GM21529 (cell line): ENCODE results near the gene FASLG.

Experiments used
- ATAC-seq: cut with Tn5 transposase; IDR thresholded peaks from one replicate; pipeline ENCODE4 v1.9.1; 2021; ENCODE audit not compliant: unreplicated experiment

Gene FASLG

DNA sequence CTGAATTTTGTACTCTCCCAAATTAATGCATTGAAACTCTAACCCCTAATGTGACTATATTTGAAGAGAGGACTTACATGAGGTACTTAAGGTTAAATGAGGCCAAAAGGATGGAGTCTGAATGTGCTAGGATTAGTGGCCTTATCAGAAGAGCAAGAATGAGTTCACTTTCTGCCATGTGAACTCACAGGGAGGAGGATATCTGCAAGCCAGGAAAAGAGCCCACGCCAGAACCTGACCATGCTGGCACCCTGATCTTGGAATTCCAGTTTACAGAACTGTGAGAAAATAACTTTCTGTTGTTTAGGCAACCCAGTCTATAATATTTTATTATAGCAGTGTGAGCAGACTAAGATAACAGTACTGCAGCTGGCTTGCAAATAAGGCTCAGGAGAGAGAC is 12.2 kb upstream of the FASLG start:
- no peak for ATAC-seq

GRCh38 chr1:172647110-172647564 is 11.8 kb upstream of the FASLG start:
- ATAC-seq: no peak

DNA sequence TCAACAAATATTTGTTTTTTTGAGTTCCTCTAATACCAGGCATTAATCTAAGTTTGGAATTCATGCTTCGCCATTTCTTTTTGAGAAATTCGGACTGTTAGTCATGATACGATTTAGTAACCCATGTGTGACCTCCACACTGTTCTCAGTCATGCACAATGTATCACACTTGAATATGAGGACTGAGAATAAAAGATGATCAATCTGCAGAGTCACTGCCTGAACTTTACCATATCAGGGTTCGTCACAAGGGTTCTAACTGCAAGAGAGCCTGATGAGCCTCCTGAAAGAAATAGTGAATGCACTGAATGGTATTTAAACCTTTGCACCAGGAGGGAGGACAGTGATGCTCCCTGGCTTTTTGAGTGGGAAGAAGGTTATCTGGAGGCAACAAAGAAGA is 10.9 kb upstream of the FASLG start:
- no peak for ATAC-seq

DNA sequence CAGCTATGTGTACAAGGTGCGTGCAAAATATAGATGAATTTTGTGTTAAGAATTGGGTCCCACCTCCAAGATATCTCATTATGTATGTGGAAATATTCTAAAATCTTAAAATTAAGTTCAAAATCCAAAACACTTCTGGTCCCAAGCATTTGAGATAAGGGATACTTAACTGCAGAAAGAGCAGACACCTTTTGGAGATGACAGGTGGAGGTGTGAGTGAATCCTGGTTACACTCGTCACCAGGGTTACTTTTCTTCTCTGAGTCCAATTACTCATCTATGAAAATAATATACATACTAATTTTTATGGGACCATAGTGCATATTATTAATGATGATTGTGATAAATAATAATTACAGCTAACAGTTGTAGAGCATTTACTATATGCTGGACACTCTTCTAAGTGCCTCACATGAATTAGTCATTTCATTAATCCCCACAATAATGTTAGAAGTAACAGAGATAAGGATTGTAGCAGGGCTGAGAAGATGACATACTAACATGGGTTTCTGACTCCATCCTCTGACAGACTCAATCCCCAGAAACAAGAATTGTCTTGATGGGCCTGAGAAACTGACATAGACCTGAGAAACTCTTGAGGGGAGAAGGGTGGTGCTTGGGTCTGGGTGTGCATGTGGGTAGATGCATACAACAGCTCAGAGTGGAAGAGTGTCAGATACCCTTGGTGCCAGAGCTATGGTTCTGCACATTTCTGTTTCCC is 8.3 kb upstream of the FASLG start:
- no peak for ATAC-seq

DNA sequence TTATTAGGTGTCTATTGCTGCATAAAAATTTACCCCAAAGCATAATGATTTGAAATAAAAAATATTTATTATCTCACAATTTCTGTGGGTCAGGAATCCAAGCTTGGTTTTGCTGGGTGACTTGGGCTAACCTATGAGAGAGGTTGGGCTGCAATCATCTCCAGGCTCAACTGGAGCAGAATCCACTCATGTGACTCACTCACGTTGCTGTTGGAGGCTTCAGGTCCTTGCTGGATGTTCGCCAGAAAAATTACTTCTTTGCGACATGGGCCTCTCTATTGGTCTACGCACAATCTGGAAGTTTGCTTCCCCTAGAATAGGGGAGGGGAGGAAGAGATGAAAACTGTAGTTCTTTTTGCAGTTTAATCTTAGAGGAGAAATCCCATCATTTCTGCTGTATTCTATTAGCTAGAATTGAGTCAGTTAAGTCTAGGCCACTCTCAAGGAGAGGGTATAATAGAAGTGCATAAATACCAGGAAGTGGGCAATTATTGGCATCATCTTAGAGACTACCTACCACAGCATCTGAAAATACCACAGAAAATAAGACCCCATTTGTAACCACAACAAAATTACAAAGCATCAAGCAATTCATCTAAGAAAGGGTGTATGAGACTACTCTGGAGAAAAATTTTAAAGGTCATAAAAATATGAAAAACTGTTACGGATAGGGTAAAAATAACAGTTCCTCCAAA is 5.7 kb upstream of the FASLG start:
- ATAC-seq: no peak

DNA sequence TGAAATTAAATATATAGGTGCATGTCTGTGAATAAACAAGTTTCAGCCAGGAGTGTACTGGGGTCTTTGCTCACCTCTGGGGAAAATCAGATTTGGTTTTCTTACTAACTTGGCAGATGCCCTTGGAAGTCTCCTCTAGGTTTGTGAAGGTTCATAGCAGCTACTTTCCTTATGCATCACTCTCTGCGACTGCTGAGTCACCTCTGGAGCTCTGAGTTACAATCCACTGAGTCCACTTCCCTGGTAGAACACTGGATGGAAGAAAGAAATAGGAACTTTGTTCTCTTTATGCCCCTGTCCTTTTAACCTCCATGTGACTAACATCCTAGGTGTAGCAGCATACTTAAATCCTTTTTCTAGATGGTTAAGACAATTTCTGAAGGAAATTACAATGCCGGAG is 4.4 kb upstream of the FASLG start:
- no peak for ATAC-seq

DNA sequence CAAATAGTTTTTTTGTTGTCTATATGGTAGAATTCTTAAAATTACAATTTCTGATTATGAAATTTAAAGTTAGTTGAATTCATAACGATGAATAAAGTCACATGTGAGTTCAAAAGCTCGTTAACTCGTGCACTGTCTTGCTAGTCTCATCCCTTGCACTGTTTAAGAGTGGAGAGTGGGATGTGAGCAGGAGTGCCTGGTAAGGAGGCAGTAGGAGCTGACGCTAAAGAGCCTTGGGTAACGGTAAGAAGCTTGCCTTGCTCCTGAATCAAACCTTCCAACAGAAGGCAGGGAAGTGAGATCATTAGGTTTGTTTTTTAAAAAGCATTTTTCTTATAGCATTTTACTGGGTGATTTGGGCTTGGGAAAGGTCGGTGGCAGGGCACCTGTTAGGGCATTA is 2.3 kb upstream of the FASLG start:
- ATAC-seq: no peak

GRCh38 chr1:172657586-172657985 is 1.3 kb upstream of the FASLG start:
- no peak for ATAC-seq

DNA sequence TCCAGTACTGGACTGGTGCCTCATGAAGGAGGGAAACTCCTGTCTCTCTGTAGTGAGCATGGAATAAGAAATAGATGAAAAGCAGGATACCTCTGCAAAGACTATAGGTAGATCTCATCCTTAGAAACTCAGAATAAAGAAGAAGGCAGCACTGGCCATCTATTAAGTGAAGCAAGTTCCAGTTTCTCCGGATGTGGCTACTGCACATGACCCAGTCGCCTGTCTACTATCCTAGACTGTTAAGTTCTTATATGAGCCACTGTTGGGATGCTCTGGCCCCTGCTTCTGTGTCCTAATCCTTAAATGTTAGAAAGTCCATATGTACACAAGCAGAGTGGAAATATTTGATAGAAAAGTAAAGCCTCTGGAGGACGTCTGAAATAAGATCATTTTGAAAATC is 2.2 kb downstream of the FASLG start:
- no peak for ATAC-seq

- ATAC-seq: peak; percentile 94
Observed at GRCh38 chr1:172662464-172663109, 3.7 kb downstream of the FASLG start.

DNA sequence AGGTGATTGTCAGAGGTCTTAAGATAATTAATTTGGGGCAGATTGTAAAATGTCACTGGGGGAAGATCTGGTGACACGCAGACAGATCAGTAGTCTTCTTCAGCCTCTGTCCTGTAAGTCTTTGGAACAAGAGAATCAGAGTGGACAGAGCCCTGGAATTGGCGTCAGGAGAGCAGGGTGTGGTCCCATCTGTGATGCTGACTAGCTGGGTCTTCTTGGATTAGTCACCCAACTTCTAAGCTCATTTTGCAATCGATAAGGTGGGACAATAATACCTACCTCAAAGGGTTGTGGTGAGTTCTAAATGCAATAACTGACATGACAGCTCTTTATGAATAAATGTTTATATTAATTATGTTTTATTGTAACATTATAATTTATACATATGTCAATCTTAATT is 4.8 kb downstream of the FASLG start:
- no peak for ATAC-seq

DNA sequence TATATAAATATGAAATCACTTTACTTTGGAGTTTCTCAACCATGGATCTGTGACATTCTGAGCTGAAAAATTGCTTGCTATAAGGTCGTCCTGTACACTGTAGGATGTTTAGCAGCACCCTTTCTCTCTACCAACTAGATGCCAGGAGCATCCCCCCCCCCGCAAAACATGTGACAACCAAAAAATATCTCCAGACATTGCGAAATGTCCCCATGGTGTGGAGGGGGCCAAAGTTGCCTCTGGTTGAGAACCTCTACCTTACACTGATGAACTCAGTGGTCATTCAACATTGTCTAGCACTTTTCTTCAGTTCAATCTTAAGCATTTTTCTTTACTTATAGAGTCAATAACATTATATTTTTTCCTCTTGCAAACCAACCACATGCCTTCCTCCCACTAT is 9.2 kb downstream of the FASLG start:
- no peak for ATAC-seq

- no peak for ATAC-seq
Observed at GRCh38 chr1:172669011-172669410, 10.1 kb downstream of the FASLG start.

DNA sequence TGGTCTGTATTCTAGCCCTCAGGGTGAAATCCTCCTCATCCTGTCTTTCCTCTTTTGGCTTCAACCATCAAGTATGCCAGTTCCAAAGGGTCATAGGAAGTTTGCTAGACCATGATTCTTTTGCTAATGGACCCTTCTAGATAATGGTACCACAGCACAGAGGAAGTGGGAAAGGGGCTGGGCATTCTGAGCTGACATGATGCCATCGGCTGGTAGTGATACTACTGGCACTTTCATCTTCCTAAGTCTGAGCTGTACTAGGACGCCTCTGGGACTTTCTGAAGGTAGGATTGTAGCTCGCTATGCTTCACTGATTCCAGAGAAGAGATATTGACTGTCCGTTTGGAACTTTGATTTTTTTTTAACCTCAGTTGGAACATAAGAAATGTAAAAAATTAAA is 11.4 kb downstream of the FASLG start:
- ATAC-seq: no peak

DNA sequence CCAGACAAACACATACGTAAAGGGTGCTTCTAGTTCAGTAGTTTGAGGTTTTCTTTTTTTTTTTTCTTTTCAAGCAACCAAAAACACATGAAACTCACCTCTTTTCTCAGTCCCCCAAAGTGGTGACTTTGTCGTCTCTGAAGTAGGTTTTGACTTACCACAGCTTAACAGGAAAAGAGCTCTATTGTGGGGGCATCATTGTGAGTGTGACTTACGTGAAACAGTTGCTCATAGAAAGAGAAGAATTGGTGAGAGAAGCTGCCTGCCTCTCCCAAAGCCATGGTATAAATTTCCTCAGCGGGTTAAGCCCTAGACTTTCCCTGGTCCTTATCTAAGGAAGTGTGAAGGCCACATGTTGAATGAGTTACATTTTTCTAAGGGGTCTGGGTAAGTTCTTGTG is 11.9 kb downstream of the FASLG start:
- no peak for ATAC-seq

DNA sequence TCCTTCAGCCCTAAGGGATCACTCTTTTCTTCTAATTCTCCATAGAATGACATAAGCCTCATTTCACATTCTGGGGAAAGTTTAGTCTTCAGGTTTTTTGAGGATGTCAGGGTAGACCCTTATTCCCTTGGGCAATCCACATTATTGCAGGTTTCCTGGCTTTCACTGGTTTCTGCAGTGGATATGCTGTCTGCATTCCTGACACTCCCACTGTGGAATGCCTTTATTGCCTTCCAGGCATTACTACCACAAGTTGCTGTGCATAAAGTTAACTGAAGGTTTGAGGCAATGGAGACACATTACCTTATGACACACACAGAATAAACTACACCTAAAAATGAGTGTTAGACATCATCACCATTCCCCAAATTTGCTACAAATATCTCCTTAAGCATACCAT is 12.7 kb downstream of the FASLG start:
- no peak for ATAC-seq

DNA sequence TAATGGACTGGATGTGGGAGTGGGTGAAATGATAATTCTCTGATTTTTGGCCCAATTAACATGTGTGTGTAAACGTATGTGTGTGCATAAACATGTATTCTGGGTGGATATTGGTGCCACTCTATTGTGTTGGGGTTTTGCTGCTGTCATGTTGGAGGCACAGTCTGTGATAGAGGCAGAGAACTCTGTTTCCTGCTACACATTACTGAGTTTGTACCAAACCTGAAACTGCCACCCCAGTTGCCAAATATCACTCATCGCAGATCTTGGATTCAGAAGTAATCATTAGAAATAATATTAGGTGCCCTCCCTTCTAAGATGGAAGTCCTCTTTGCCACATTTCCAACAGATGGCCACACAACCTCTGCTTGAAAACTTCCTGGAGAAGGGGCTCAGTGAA is 13.8 kb downstream of the FASLG start:
- no peak for ATAC-seq

DNA sequence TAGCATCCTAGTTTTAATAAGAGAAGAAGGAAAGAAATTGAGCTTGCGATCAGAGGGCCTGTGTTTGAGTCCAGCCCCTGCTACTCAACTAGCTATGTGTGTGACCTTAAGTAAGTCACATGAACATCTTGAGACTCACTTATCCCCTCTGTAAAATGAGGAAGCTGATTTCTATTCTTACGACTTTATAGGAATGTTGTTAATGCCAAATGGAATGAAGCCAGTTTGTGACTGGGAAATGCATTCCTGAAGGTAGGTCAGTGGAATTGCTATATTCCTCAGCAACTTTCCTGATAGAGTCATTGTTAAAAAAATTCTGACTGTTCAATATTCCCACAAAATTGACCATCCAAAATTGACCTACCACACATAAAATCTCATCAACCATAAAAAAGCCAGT is 14.9 kb downstream of the FASLG start:
- no peak for ATAC-seq

DNA sequence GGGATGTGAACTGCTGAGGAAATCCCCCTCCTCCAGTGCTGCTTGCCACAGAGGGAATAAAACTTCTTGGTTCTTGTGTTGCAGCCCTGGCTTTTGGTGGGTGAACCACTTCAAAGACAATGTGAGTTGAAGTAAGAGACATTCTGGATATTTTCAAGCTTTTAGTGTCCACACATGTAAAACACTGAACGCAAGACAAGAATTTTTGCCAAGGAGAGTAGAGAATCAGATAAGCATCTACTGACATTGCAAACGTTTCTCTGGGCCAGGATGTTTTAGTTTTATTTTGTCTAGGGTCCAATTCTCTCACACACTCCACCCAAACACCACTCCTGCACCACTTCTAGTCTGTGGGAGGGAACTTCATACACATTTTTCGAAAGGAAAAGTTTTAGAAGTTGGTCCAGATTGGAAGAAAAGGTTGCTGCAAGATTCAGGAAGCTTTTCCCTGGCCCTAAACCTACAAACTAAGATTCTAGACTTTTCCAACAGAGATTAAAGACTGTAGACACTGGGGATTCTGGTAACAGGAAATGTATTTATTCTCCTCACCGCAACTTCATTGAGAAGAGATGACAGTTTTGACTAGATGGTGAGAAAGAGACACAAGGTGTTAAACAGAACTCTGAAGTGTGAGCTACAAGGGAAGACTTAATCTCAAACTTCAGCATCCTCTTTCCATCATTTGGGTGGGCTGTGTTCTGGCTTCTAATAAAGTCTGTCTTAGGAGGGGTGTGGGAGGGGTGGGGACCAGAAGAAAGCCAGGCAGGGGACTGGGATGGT is 16.1 kb downstream of the FASLG start:
- no peak for ATAC-seq

DNA sequence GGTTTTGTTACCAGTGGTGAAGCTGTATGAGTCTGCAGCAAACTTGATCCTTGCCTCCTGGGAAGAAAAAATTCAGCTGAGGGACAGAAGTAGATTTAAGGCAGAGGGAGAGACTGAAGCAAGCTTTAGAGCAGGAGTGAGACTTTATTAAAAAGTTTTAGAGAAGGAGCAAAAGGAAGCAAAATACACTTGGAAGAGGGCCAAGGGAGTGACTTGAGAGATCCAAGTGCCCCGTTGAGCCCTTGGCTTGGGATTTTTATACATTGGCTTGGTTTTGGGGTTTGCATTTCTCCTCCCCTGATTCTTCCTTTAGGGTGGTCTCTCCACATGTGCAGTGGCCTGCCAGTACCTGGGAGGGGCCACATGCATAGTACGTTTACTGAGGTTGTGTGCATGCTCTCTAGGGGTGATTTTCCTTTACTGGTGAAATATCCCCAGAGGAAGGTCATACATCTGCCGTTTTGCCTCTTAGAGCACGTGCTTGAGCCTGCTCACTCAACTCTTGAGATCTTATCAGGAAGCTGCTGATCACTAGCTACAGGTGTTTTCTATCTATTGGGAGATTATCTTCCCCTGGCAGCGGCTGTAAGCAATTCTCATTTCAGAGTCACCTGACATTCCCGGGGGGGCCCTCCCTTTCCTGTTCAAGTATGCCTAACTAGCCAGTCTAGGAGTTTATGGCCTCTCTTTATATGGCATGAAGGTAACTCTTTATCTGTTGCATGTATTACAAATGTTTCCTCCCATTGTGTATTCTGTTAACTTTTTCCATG is 20.3 kb downstream of the FASLG start:
- ATAC-seq: no peak

- no peak for ATAC-seq
Observed at GRCh38 chr1:172680244-172680643, 21.3 kb downstream of the FASLG start.
